ENCODE results near the gene TUSC2.

Gene TUSC2

DNA sequence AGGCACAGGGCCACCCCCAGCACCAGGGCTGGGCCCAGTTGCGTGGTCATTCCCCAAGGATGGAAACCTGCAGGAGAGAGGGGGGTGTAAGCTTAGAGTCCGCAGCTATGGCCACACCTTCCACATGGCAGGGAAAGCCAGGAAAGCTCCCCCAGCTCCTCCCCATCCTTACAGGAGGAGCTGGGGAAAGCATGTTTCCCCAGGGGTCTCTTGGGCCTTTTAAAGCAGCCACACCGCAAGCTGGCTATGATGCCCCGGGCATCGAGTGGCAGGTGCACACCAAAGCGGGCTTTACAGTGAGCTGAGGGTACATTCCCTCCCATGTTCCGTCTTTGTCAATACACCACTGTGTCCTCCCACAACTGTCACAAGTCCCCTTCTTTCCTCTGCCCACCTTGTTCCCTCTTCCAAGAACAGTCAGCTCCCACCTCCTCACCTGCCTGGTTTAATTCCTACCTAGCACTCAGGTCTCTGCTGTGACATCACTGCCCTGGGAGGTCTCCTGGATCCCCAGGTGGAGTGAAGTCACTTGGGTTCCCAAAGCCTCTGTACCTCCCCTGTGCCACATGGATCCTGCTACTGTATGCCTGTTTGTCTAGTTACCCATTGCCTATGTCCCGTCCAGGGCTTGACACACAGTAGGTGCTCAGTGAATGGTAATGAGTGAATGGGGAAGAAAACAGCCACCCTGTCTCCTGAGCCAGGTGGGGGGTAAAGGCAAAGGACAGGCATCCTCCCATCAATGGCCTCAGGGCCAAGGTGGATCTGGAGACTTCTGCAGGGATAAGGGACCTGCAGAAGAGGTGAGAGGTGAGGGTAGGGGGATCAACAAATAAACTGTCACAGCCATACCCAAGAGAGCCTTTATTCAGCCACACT lies 32.2 kb downstream of the TUSC2 start:
- Histone ChIP-seq H3K36me3 (ENCODE audit: control insufficient read depth in 2 of 2, insufficient read depth in 1 of 2, low read length in 2 of 2) (peaks cover 0 to 4% of the 10 kb centered on the region in 2 experiments; a peak in 1 of 3 replicates), H3K4me1 (ENCODE audit: control insufficient read depth, insufficient read depth, low read length) (no peaks in the 10 kb centered on the region), H3K27ac (ENCODE audit: extremely low read depth, low read depth, low read length) (no peak overlapping the region), H3K4me3 (ENCODE audit: low read depth, low read length) (no peak overlapping the region), H3K9me3 (ENCODE audit: control insufficient read depth, insufficient read depth, low read depth, low read length) (no peaks in the 10 kb centered on the region)
- CTCF ChIA-PET = no interaction called here
- TF ChIP-seq, protein P1, sequence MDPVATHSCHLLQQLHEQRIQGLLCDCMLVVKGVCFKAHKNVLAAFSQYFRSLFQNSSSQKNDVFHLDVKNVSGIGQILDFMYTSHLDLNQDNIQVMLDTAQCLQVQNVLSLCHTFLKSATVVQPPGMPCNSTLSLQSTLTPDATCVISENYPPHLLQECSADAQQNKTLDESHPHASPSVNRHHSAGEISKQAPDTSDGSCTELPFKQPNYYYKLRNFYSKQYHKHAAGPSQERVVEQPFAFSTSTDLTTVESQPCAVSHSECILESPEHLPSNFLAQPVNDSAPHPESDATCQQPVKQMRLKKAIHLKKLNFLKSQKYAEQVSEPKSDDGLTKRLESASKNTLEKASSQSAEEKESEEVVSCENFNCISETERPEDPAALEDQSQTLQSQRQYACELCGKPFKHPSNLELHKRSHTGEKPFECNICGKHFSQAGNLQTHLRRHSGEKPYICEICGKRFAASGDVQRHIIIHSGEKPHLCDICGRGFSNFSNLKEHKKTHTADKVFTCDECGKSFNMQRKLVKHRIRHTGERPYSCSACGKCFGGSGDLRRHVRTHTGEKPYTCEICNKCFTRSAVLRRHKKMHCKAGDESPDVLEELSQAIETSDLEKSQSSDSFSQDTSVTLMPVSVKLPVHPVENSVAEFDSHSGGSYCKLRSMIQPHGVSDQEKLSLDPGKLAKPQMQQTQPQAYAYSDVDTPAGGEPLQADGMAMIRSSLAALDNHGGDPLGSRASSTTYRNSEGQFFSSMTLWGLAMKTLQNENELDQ (tag by site-specific recombination; IDR thresholded peaks at IDR 0.05; ENCODE audit: low read depth) = no peak
- TF ChIP-seq GLIS1 (tag by site-specific recombination; IDR thresholded peaks at IDR 0.05) (peak; percentile 48; the same call in 1 of the 2 replicates), SP3 (tag by site-specific recombination; IDR thresholded peaks at IDR 0.05) (no peak), GLIS2 (tag by site-specific recombination; IDR thresholded peaks at IDR 0.05) (no peak), EGR2 (tag by site-specific recombination; IDR thresholded peaks at IDR 0.05; ENCODE audit: low read depth) (no peak)
- POLR2A ChIA-PET = interaction anchor here (0.7 to 2.0 kb wide), 3 partner anchors 26 to 41 kb away, joined by 3 to 7 read pairs (median 4); partner anchors contain the start of genes HYAL2 and TUSC2

DNA sequence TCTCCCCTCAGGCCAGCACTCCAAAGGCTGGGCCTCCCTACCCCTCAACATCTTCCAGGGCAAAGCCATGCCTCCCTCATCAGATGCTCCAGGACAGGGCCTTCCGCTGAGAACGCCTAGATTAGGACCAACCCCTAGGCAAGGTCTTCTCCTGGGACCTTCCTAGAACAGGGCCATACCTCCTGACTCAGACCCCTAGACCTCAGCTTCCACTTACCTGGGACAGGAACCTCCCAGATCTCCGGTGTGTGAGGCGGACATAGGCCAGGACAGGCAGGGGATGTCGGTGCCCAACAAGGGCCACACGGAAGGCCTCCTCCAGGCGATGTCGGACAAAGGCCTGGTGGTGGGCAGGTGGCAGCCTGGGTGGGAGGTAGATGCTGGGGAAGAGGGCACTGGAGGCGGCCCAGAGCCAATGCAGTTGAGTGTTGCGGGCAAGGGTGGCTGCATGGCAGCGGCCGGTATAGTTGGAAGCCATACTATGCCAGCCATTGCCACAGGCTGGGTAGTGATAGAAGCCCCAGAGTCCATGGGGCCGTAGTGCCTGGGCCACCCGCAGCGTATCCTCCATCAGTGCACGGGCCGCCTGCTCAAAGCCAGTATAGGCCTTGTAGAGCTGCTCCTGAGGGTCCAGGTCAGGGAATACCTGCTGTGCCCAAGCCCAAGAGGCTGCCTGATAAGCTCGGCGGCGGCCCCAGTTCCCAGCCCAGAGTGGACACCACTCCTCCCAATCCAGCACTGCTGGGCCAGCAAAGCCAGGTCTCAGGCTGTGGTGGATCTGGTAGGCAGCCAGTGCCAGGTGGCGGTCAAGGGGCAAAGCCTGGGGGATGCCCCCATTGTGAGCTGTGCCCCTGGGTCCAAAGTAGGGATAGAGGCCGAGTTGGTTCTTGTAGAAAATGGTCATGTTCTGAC lies 33.3 kb downstream of the TUSC2 start:
- no peak overlapping the region for H3K4me3 ChIP-seq (ENCODE audit: low read depth, low read length)
- H3K27ac ChIP-seq (ENCODE audit: extremely low read depth, low read depth, low read length) = no peak overlapping the region
- ChIA-PET POLR2A (interaction anchor here (0.7 to 2.0 kb wide), 3 partner anchors 27 to 42 kb away, joined by 3 to 7 read pairs (median 4); partner anchors contain the start of genes HYAL2 and TUSC2), CTCF (interaction anchor here (0.6 kb wide), 1 partner anchor 27 kb away, joined by 3 read pairs; no protein-coding TSS in a partner anchor)
- peaks cover 0 to 14% of the 10 kb centered on the region in 2 experiments; a peak in 1 of 3 replicates for H3K36me3 ChIP-seq (ENCODE audit: control insufficient read depth in 2 of 2, insufficient read depth in 1 of 2, low read length in 2 of 2)
- H3K4me1 ChIP-seq (ENCODE audit: control insufficient read depth, insufficient read depth, low read length) = no peaks in the 10 kb centered on the region
- H3K9me3 ChIP-seq (ENCODE audit: control insufficient read depth, insufficient read depth, low read depth, low read length) = no peaks in the 10 kb centered on the region
- TF ChIP-seq, protein P2, sequence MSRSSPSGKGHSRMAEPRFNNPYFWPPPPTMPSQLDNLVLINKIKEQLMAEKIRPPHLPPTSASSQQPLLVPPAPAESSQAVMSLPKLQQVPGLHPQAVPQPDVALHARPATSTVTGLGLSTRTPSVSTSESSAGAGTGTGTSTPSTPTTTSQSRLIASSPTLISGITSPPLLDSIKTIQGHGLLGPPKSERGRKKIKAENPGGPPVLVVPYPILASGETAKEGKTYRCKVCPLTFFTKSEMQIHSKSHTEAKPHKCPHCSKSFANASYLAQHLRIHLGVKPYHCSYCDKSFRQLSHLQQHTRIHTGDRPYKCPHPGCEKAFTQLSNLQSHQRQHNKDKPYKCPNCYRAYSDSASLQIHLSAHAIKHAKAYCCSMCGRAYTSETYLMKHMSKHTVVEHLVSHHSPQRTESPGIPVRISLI (tag by site-specific recombination; IDR thresholded peaks at IDR 0.05) = no peak
- TF ChIP-seq KLF1 (tag by site-specific recombination; IDR thresholded peaks at IDR 0.05) (no peak), KLF8 (tag by site-specific recombination; IDR thresholded peaks at IDR 0.05) (no peak), ZNF610 (tag by site-specific recombination; IDR thresholded peaks at IDR 0.05; ENCODE audit: borderline replicate concordance) (no peak), ZNF777 (tag by site-specific recombination; IDR thresholded peaks at IDR 0.05; ENCODE audit: borderline replicate concordance) (no peak), GLIS1 (tag by site-specific recombination; IDR thresholded peaks at IDR 0.05) (no peak), ZNF76 (tag by site-specific recombination; IDR thresholded peaks at IDR 0.05; ENCODE audit: borderline replicate concordance, low read depth) (no peak), ZNF223 (tag by site-specific recombination; IDR thresholded peaks at IDR 0.05) (no peak), ZSCAN30 (tag by site-specific recombination; IDR thresholded peaks at IDR 0.05) (no peak), ZNF10 (tag by site-specific recombination; IDR thresholded peaks at IDR 0.05) (no peak)
- TF ChIP-seq, protein P3, sequence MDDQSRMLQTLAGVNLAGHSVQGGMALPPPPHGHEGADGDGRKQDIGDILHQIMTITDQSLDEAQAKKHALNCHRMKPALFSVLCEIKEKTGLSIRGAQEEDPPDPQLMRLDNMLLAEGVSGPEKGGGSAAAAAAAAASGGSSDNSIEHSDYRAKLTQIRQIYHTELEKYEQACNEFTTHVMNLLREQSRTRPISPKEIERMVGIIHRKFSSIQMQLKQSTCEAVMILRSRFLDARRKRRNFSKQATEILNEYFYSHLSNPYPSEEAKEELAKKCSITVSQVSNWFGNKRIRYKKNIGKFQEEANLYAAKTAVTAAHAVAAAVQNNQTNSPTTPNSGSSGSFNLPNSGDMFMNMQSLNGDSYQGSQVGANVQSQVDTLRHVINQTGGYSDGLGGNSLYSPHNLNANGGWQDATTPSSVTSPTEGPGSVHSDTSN (CRISPR knock-in tag; IDR thresholded peaks at IDR 0.05) = no peak
- TF ChIP-seq, protein P4, sequence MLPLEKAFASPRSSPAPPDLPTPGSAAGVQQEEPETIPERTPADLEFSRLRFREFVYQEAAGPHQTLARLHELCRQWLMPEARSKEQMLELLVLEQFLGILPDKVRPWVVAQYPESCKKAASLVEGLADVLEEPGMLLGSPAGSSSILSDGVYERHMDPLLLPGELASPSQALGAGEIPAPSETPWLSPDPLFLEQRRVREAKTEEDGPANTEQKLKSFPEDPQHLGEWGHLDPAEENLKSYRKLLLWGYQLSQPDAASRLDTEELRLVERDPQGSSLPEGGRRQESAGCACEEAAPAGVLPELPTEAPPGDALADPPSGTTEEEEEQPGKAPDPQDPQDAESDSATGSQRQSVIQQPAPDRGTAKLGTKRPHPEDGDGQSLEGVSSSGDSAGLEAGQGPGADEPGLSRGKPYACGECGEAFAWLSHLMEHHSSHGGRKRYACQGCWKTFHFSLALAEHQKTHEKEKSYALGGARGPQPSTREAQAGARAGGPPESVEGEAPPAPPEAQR (tag by site-specific recombination; IDR thresholded peaks at IDR 0.05) = no peak
- TF ChIP-seq, protein P5, sequence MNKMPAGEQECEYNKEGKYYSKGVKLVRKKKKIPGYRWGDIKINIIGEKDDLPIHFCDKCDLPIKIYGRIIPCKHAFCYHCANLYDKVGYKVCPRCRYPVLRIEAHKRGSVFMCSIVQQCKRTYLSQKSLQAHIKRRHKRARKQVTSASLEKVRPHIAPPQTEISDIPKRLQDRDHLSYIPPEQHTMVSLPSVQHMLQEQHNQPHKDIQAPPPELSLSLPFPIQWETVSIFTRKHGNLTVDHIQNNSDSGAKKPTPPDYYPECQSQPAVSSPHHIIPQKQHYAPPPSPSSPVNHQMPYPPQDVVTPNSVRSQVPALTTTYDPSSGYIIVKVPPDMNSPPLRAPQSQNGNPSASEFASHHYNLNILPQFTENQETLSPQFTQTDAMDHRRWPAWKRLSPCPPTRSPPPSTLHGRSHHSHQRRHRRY (tag by site-specific recombination; IDR thresholded peaks at IDR 0.05) = no peak
- TF ChIP-seq, protein P6, sequence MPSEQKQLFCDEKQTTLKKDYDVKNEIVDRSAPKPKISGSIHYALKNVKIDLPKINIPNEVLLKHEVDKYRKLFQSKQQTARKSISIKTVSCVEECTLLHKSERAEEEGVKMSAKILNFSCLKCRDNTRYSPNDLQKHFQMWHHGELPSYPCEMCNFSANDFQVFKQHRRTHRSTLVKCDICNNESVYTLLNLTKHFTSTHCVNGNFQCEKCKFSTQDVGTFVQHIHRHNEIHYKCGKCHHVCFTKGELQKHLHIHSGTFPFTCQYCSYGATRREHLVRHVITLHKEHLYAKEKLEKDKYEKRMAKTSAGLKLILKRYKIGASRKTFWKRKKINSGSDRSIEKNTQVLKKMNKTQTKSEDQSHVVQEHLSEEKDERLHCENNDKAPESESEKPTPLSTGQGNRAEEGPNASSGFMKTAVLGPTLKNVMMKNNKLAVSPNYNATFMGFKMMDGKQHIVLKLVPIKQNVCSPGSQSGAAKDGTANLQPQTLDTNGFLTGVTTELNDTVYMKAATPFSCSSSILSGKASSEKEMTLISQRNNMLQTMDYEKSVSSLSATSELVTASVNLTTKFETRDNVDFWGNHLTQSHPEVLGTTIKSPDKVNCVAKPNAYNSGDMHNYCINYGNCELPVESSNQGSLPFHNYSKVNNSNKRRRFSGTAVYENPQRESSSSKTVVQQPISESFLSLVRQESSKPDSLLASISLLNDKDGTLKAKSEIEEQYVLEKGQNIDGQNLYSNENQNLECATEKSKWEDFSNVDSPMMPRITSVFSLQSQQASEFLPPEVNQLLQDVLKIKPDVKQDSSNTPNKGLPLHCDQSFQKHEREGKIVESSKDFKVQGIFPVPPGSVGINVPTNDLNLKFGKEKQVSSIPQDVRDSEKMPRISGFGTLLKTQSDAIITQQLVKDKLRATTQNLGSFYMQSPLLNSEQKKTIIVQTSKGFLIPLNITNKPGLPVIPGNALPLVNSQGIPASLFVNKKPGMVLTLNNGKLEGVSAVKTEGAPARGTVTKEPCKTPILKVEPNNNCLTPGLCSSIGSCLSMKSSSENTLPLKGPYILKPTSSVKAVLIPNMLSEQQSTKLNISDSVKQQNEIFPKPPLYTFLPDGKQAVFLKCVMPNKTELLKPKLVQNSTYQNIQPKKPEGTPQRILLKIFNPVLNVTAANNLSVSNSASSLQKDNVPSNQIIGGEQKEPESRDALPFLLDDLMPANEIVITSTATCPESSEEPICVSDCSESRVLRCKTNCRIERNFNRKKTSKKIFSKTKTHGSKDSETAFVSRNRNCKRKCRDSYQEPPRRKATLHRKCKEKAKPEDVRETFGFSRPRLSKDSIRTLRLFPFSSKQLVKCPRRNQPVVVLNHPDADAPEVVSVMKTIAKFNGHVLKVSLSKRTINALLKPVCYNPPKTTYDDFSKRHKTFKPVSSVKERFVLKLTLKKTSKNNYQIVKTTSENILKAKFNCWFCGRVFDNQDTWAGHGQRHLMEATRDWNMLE (tag by site-specific recombination; conservative IDR thresholded peaks at IDR 0.05; ENCODE audit: low read depth) = no peak
